PC-3 (cell line): ENCODE data around the gene VARS2. TPM values are rescaled to one million over a fixed set of nuclear protein-coding genes. Genes with fewer than 3 reads are reported as not detected.

Experiments used
- ATAC-seq: fragments of 200-7000 bp; cut with Tn5 transposase; 2 replicates; pipeline ENCODE4 v1.9.1; 2020; ENCODE audit warnings: mild to moderate bottlenecking, moderate library complexity
- BruUV-seq: library from RNA; stranded (reverse); fragments of 400-500 nt; replicated peaks from 2 replicates; lab custom pipeline; 2021; lab: Mats Ljungman, UMichigan
- CTCF ChIA-PET: fragments of 300-600 bp; sonication (Branson Sonifier 250); formaldehyde crosslinking; loops from one replicate; lab custom pipeline; 2022; ENCODE audit warnings: antibody characterized with exemption; lab: Charles Lee
- POLR2A ChIA-PET: fragments of 300-600 bp; sonication (Branson Sonifier 250); formaldehyde crosslinking; loops from one replicate; lab custom pipeline; 2022; ENCODE audit warnings: antibody characterized with exemption; ENCODE audit not compliant: unreplicated experiment; lab: Charles Lee
- DNase-seq: peaks from one replicate; pipeline ENCODE4 v3.0.0-alpha.2; 2015
- H2AFZ ChIP-seq: fragments of 300-600 bp; sonication (generic); 2 replicates; pipeline ENCODE4 v1.6.0; 2016; ENCODE audit warnings: antibody characterized with exemption, low read length
- H3F3A ChIP-seq: fragments of 300-600 bp; sonication (generic); one replicate; pipeline ENCODE4 v1.6.0; 2017; ENCODE audit warnings: antibody characterized with exemption, low read length, control low read depth, mild to moderate bottlenecking; ENCODE audit not compliant: unreplicated experiment
- H3K27ac ChIP-seq: fragments of 300-600 bp; sonication (generic); 2 replicates; pipeline ENCODE4 v1.5.1; 2016; ENCODE audit warnings: mild to moderate bottlenecking, low read length
- H3K27me3 ChIP-seq: fragments of 300-600 bp; sonication (generic); 2 replicates; pipeline ENCODE4 v1.6.1; 2016; ENCODE audit warnings: low read length, mixed read lengths
- H3K36me3 ChIP-seq: fragments of 300-600 bp; sonication (generic); 2 replicates; pipeline ENCODE4 v1.6.1; 2016; ENCODE audit warnings: low read depth, mixed run types, low read length, mixed read lengths
- H3K4me1 ChIP-seq: fragments of 300-600 bp; sonication (generic); 2 replicates; pipeline ENCODE4 v1.5.1; 2016; ENCODE audit warnings: low read length; ENCODE audit not compliant: insufficient read depth
- H3K4me2 ChIP-seq: fragments of 300-600 bp; sonication (generic); 2 replicates; pipeline ENCODE4 v1.6.0; 2016; ENCODE audit warnings: low read length
- H3K4me3 ChIP-seq: fragments of 300-600 bp; sonication (generic); 2 replicates; pipeline ENCODE4 v1.5.1; 2016; ENCODE audit warnings: mild to moderate bottlenecking, low read length, mixed read lengths
- H3K79me2 ChIP-seq: fragments of 300-600 bp; sonication (generic); 2 replicates; pipeline ENCODE4 v1.6.1; 2017; ENCODE audit warnings: low read length, mixed read lengths
- H3K9ac ChIP-seq: fragments of 300-600 bp; sonication (generic); 2 replicates; pipeline ENCODE4 v1.6.0; 2016; ENCODE audit warnings: mild to moderate bottlenecking, low read length
- H3K9me2 ChIP-seq: fragments of 300-600 bp; sonication (generic); replicated peaks from 2 replicates; pipeline ENCODE4 v1.6.1; 2016; ENCODE audit warnings: mixed run types, low read length, mixed read lengths
- H3K9me3 ChIP-seq: fragments of 300-600 bp; sonication (generic); 2 replicates; pipeline ENCODE4 v1.6.1; 2016; ENCODE audit warnings: low read length, mixed read lengths
- H4K20me1 ChIP-seq: fragments of 300-600 bp; sonication (generic); 2 replicates; pipeline ENCODE4 v1.6.1; 2016; ENCODE audit warnings: low read length, mixed read lengths
- CTCF ChIP-seq: fragments of 300-600 bp; sonication (generic); conservative IDR thresholded peaks from 2 replicates; pipeline ENCODE4 v1.5.1; 2017; ENCODE audit warnings: antibody characterized with exemption, low read depth, mild to moderate bottlenecking, low read length
- EZH2 ChIP-seq: fragments of 300-600 bp; sonication (generic); IDR thresholded peaks from one replicate; pipeline ENCODE4 v1.6.1; 2017; ENCODE audit warnings: antibody characterized with exemption, mild to moderate bottlenecking, low read length; ENCODE audit not compliant: unreplicated experiment
- EZH2phosphoT487 ChIP-seq: fragments of 300-600 bp; sonication (generic); IDR thresholded peaks from 2 replicates; pipeline ENCODE4 v1.6.1; 2018; ENCODE audit warnings: mild to moderate bottlenecking, antibody characterized with exemption, low read length, borderline replicate concordance
- intact Hi-C: fragments of 100-400 bp; cut with micrococcal nuclease; formaldehyde crosslinking; loops from 2 replicates; pipeline ENCODE4 v1.9.0; 2023
- total RNA-seq: library from RNA; depleted of rRNA; stranded (reverse); fragments of >200 nt; gene quantifications from 2 replicates; pipeline ENCODE4 v1.2.3, GENCODE V29; 2014

Gene VARS2
- total RNA-seq, 1 experiment from 2014 or later: 66.5 TPM

GRCh38 chr6:30897882-30898281 lies 16.2 kb upstream of the VARS2 start:
- no peaks in the 10 kb centered on the region for H3K9me2 ChIP-seq
- no peaks in the 10 kb centered on the region for H3K9me3 ChIP-seq
- H3K4me2 ChIP-seq: no peak overlapping the region
- ATAC-seq (no peak), DNase-seq (no peak)
- H3K36me3 ChIP-seq: peaks cover 43% of the 10 kb centered on the region
- no peaks in the 10 kb centered on the region for H3F3A ChIP-seq
- CTCF ChIA-PET: no interaction called here
- TF ChIP-seq CTCF (0 out of 2 replicates have a peak, but pooled peaks have one; percentile 10), EZH2 (no peak), EZH2phosphoT487 (no peak)
- H3K27ac ChIP-seq: no peak overlapping the region
- no peak overlapping the region for H3K4me3 ChIP-seq
- H2AFZ ChIP-seq: no peak overlapping the region
- no peaks in the 10 kb centered on the region for H3K27me3 ChIP-seq
- H3K9ac ChIP-seq: no peak overlapping the region
- intact Hi-C loops: no loop called here
- POLR2A ChIA-PET: no interaction called here
- no peaks in the 10 kb centered on the region for H4K20me1 ChIP-seq
- no TSS peak for BruUV-seq
- no peaks in the 10 kb centered on the region for H3K4me1 ChIP-seq
- H3K79me2 ChIP-seq: no peaks in the 10 kb centered on the region

- ChIA-PET CTCF (no interaction called here), POLR2A (no interaction called here)
- no peak overlapping the region for H3K4me2 ChIP-seq
- H3K27ac ChIP-seq: no peak overlapping the region
- no peaks in the 10 kb centered on the region for H3K9me3 ChIP-seq
- H3K9me2 ChIP-seq: no peaks in the 10 kb centered on the region
- DNase-seq (no peak), ATAC-seq (no peak)
- H3K4me1 ChIP-seq: no peaks in the 10 kb centered on the region
- no peaks in the 10 kb centered on the region for H4K20me1 ChIP-seq
- no peak overlapping the region for H3K4me3 ChIP-seq
- no peaks in the 10 kb centered on the region for H3K27me3 ChIP-seq
- no peaks in the 10 kb centered on the region for H3F3A ChIP-seq
- no peak overlapping the region for H2AFZ ChIP-seq
- no TSS peak for BruUV-seq
- H3K9ac ChIP-seq: no peak overlapping the region
- peaks cover 40% of the 10 kb centered on the region for H3K36me3 ChIP-seq
- intact Hi-C loops: no loop called here
- no peak for TF ChIP-seq EZH2
- TF ChIP-seq CTCF: no peak
- TF ChIP-seq EZH2phosphoT487: no peak
- no peaks in the 10 kb centered on the region for H3K79me2 ChIP-seq
These were observed 15.2 kb upstream of the VARS2 start for GRCh38 chr6:30898750-30899360.

- H2AFZ ChIP-seq: no peak overlapping the region
- H3K4me2 ChIP-seq: no peak overlapping the region
- POLR2A ChIA-PET: interaction anchor here (0.5 kb wide), 1 partner anchor 169 kb away, joined by 3 read pairs; no protein-coding TSS in a partner anchor
- H3K27ac ChIP-seq: no peak overlapping the region
- H3K36me3 ChIP-seq: peaks cover 26% of the 10 kb centered on the region
- H3F3A ChIP-seq: no peaks in the 10 kb centered on the region
- H3K9ac ChIP-seq: no peak overlapping the region
- H3K9me3 ChIP-seq: no peaks in the 10 kb centered on the region
- H3K4me3 ChIP-seq: no peak overlapping the region
- intact Hi-C loops: no loop called here
- H3K79me2 ChIP-seq: no peaks in the 10 kb centered on the region
- DNase-seq (no peak), ATAC-seq (no peak)
- no peak for TF ChIP-seq CTCF
- no peak for TF ChIP-seq EZH2
- no peak for TF ChIP-seq EZH2phosphoT487
- no peaks in the 10 kb centered on the region for H3K27me3 ChIP-seq
- no peaks in the 10 kb centered on the region for H3K9me2 ChIP-seq
- no peaks in the 10 kb centered on the region for H4K20me1 ChIP-seq
- CTCF ChIA-PET: no interaction called here
- BruUV-seq: no TSS peak
- no peaks in the 10 kb centered on the region for H3K4me1 ChIP-seq
These were observed 13.1 kb upstream of the VARS2 start for GRCh38 chr6:30900863-30901417.
